A549 (cell line): ENCODE data around the gene ALDH1B1. TPM values are rescaled to one million over a fixed set of nuclear protein-coding genes. Genes with fewer than 3 reads are reported as not detected.

Experiments
- ATAC-seq, 2 experiments: fragments of 200-7000 bp in 1 of 2; fragments of >200 bp in 1 of 2; cut with Nextera tagmentation in 1 of 2; cut with Tn5 transposase in 1 of 2; 3 replicates each; pipeline versions ENCODE4 v1.8.0 to v1.9.1; 2018 to 2020; ENCODE audit warnings: mild to moderate bottlenecking in 1 of 2, moderate library complexity in 1 of 2
- CTCF ChIA-PET: fragments of 300-600 bp; sonication (Branson Sonifier 250); formaldehyde crosslinking; extraction: SDS; loops from one replicate; lab custom pipeline; 2021; ENCODE audit warnings: antibody characterized with exemption, inconsistent platforms; lab: Yijun Ruan, JAX
- POLR2A ChIA-PET: fragments of 350-600 bp; formaldehyde crosslinking; extraction: SDS; loops from one replicate; lab custom pipeline; 2021; ENCODE audit warnings: antibody characterized with exemption, inconsistent platforms; lab: Yijun Ruan, JAX
- DNase-seq, 2 experiments: peaks; one replicate each; pipeline versions ENCODE4 v3.0.0 to v3.0.0-alpha.2; 2011 to 2016; ENCODE audit warnings: low read depth in 1 of 2, low spot score in 1 of 2
- FAIRE-seq: peaks from 2 replicates; lab custom pipeline; 2011; peaks lifted over from hg19 to GRCh38; lab: Jason Lieb, UNC
- H3K27ac ChIP-seq, 2 experiments: fragments of >200 bp; sonication (Bioruptor Twin); formaldehyde crosslinking; 3 replicates each; pipeline ENCODE4 v1.5.1; 2016 to 2017
- H3K4me1 ChIP-seq: fragments of >200 bp; sonication (Bioruptor Twin); formaldehyde crosslinking; 3 replicates; pipeline ENCODE4 v1.6.1; 2016
- H3K4me2 ChIP-seq: fragments of >200 bp; sonication (Bioruptor Twin); formaldehyde crosslinking; 3 replicates; pipeline ENCODE4 v1.6.1; 2016
- H3K4me3 ChIP-seq: fragments of >200 bp; sonication (Bioruptor Twin); formaldehyde crosslinking; 3 replicates; pipeline ENCODE4 v1.5.1; 2016
- H3K9me3 ChIP-seq: fragments of >200 bp; sonication (Bioruptor Twin); formaldehyde crosslinking; 3 replicates; pipeline ENCODE4 v1.6.1; 2016
- CBX2 ChIP-seq: fragments of 200-600 bp; sonication (generic); IDR thresholded peaks from 2 replicates; pipeline ENCODE4 v1.6.1; 2016; ENCODE audit warnings: low read depth, mild to moderate bottlenecking, borderline replicate concordance
- CBX8 ChIP-seq: fragments of 200-600 bp; sonication (generic); IDR thresholded peaks from 2 replicates; pipeline ENCODE4 v1.6.1; 2016
- CEBPB ChIP-seq, 2 experiments: fragments of >200 bp in 1 of 2; sonication (Bioruptor Twin) in 1 of 2; formaldehyde crosslinking in 1 of 2; IDR thresholded peaks; 2 replicates each; pipeline ENCODE4 v1.6.1; 2012 to 2016
- EHMT2 ChIP-seq: fragments of 200-600 bp; sonication (generic); IDR thresholded peaks from 2 replicates; pipeline ENCODE4 v1.6.1; 2016; ENCODE audit warnings: antibody characterized with exemption, low read depth, mild to moderate bottlenecking, moderate library complexity
- ESRRA ChIP-seq: fragments of 150-350 bp; IDR thresholded peaks from 2 replicates; pipeline ENCODE4 v1.6.1; 2014; ENCODE audit warnings: mild to moderate bottlenecking, low read length, borderline replicate concordance
- FOSB ChIP-seq: fragments of 250-450 bp; sonication (Bioruptor Pico); IDR thresholded peaks from 2 replicates; pipeline ENCODE4 v1.5.0; 2020; ENCODE audit warnings: mild to moderate bottlenecking, moderate library complexity
- FOXS1 ChIP-seq: fragments of 250-450 bp; sonication (Bioruptor Pico); IDR thresholded peaks from 2 replicates; pipeline ENCODE4 v1.5.0; 2020; ENCODE audit warnings: mild to moderate bottlenecking, moderate library complexity
- GATA3 ChIP-seq: IDR thresholded peaks from 2 replicates; pipeline ENCODE4 v1.6.1; 2012; ENCODE audit warnings: borderline replicate concordance
- HDAC2 ChIP-seq: fragments of 200-600 bp; sonication (generic); IDR thresholded peaks from 2 replicates; pipeline ENCODE4 v1.6.1; 2016
- NFE2L2 ChIP-seq: fragments of 150-350 bp; conservative IDR thresholded peaks from 2 replicates; pipeline ENCODE4 v1.6.1; 2014; ENCODE audit warnings: low read length
- PHF8 ChIP-seq: fragments of 200-600 bp; sonication (generic); IDR thresholded peaks from 2 replicates; pipeline ENCODE4 v1.6.1; 2016; ENCODE audit warnings: low read depth, mild to moderate bottlenecking, antibody characterized with exemption, moderate library complexity, borderline replicate concordance
- RAD21 ChIP-seq, 2 experiments: fragments of >200 bp in 1 of 2; sonication (Bioruptor Twin) in 1 of 2; formaldehyde crosslinking in 1 of 2; IDR thresholded peaks in 1 of 2; conservative IDR thresholded peaks in 1 of 2; 2 replicates in 1 of 2; 3 replicates in 1 of 2; pipeline ENCODE4 v1.6.1; 2012 to 2018; ENCODE audit warnings: inconsistent platforms in 1 of 2
- RARB ChIP-seq: fragments of 250-450 bp; sonication (Bioruptor Pico); IDR thresholded peaks from 2 replicates; pipeline ENCODE4 v1.8.0; 2021; ENCODE audit warnings: mild to moderate bottlenecking, moderate library complexity
- RNF2 ChIP-seq: fragments of 200-600 bp; sonication (generic); IDR thresholded peaks from 2 replicates; pipeline ENCODE4 v1.6.1; 2016; ENCODE audit warnings: low read depth, mild to moderate bottlenecking, antibody characterized with exemption, moderate library complexity, borderline replicate concordance
- SMC3 ChIP-seq: fragments of >200 bp; sonication (Bioruptor Twin); formaldehyde crosslinking; IDR thresholded peaks from 3 replicates; pipeline ENCODE4 v1.6.1; 2018; ENCODE audit warnings: inconsistent platforms
- TP53 ChIP-seq: fragments of 250-450 bp; sonication (Bioruptor Pico); IDR thresholded peaks from 2 replicates; pipeline ENCODE4 v1.5.0; 2021; ENCODE audit warnings: mild to moderate bottlenecking, moderate library complexity
- ZC3H11A ChIP-seq: fragments of 450-650 bp; IDR thresholded peaks from 2 replicates; pipeline ENCODE4 v1.6.1; 2014; ENCODE audit warnings: antibody characterized with exemption, mild to moderate bottlenecking
- ZFP36 ChIP-seq: fragments of 450-650 bp; IDR thresholded peaks from 2 replicates; pipeline ENCODE4 v1.6.1; 2014; ENCODE audit warnings: borderline replicate concordance; ENCODE audit not compliant: partially characterized antibody
- ZSCAN20 ChIP-seq: fragments of 250-450 bp; sonication (Bioruptor Pico); IDR thresholded peaks from 2 replicates; pipeline ENCODE4 v1.8.0; 2022; ENCODE audit warnings: mild to moderate bottlenecking, moderate library complexity
- WGBS: methylation state at CpG from one replicate; pipeline ENCODE4 v1.1.6; 2017; ENCODE audit errors: missing lambda C conversion rate; 5-methylcytosine and 5-hydroxymethylcytosine counted together
- polyA plus RNA-seq, 4 experiments: library from polyadenylated mRNA; depleted of rRNA in 3 of 4; stranded (reverse); fragments of >200 nt; fragmentation: RNase III in 1 of 4; extraction: RNeasy Plus Mini Kit Qiagen cat#74134 plus additional on column Dnase treatment in 1 of 4; gene quantifications; 2 replicates in 3 of 4; 3 replicates in 1 of 4; pipeline ENCODE4 v1.2.3, GENCODE V29; 2011 to 2017
- TF ChIP-seq, protein P1 (sequence below): fragments of 200-600 bp; sonication (generic); IDR thresholded peaks from 2 replicates; pipeline ENCODE4 v1.6.1; 2016; ENCODE audit warnings: antibody characterized with exemption, mild to moderate bottlenecking, moderate library complexity
- TF ChIP-seq, protein P2 (sequence below): fragments of >200 bp; sonication (Bioruptor Twin); formaldehyde crosslinking; IDR thresholded peaks from 2 replicates; pipeline ENCODE4 v1.6.1; 2016
- TF ChIP-seq, protein P3 (sequence below): fragments of >200 bp; sonication (Bioruptor Twin); formaldehyde crosslinking; IDR thresholded peaks from 3 replicates; pipeline ENCODE4 v1.5.1; 2016
- TF ChIP-seq, protein P4 (sequence below): IDR thresholded peaks from 2 replicates; pipeline ENCODE4 v1.6.1; 2012; ENCODE audit warnings: low read depth, borderline replicate concordance
- TF ChIP-seq, protein P5 (sequence below): fragments of 250-450 bp; sonication (Bioruptor Pico); IDR thresholded peaks from 2 replicates; pipeline ENCODE4 v1.5.0; 2021; ENCODE audit warnings: mild to moderate bottlenecking, moderate library complexity, borderline replicate concordance

The ALDH1B1 gene
- polyA plus RNA-seq, 2 of the 4 experiments (the other 2 are of a cell fraction) = 40.2 to 71.8 TPM

DNA sequence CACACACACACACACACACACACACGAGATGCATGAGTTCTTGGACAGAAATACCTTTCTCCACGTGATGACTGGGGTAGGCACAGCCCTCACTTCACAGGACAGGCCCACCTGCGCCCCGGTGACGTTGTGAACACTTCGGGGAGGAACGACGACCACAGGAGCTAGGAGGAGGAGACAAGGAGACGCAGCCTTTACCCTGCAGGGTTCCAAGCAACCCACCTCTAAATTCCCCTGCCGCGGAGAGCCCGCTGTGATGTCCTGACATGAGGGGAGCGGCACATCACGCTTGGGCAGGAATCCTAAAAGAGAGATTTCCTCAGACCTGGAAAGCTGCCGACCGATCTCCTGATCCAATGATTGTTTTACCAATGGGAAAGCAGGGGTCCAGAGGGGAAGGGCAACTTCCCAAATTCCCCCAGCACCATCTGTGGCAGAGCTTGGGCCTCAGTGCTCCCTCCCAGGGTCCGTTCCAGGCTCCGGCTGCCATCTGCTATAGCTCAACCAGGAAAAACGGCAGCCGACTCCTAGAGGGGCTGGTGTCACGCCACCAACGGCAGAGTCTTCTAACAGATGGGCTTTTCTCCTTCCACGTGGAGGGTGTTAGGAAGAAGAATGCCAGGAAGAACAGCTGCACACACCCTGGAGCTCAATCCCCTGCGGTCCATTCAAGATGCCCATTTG lies 21.7 kb downstream of the ALDH1B1 start:
- TF ChIP-seq FOSB (CRISPR knock-in tag) (no peak), RARB (CRISPR knock-in tag) (no peak), PHF8 (no peak), HDAC2 (no peak), TP53 (CRISPR knock-in tag) (no peak), CEBPB (IDR thresholded peaks at IDR 0.05) (no peak), FOXS1 (CRISPR knock-in tag) (no peak), ZFP36 (no peak), SMC3 (no peak), ESRRA (no peak), CBX8 (no peak), GATA3 (no peak), RNF2 (no peak)
- TF ChIP-seq, protein P1, sequence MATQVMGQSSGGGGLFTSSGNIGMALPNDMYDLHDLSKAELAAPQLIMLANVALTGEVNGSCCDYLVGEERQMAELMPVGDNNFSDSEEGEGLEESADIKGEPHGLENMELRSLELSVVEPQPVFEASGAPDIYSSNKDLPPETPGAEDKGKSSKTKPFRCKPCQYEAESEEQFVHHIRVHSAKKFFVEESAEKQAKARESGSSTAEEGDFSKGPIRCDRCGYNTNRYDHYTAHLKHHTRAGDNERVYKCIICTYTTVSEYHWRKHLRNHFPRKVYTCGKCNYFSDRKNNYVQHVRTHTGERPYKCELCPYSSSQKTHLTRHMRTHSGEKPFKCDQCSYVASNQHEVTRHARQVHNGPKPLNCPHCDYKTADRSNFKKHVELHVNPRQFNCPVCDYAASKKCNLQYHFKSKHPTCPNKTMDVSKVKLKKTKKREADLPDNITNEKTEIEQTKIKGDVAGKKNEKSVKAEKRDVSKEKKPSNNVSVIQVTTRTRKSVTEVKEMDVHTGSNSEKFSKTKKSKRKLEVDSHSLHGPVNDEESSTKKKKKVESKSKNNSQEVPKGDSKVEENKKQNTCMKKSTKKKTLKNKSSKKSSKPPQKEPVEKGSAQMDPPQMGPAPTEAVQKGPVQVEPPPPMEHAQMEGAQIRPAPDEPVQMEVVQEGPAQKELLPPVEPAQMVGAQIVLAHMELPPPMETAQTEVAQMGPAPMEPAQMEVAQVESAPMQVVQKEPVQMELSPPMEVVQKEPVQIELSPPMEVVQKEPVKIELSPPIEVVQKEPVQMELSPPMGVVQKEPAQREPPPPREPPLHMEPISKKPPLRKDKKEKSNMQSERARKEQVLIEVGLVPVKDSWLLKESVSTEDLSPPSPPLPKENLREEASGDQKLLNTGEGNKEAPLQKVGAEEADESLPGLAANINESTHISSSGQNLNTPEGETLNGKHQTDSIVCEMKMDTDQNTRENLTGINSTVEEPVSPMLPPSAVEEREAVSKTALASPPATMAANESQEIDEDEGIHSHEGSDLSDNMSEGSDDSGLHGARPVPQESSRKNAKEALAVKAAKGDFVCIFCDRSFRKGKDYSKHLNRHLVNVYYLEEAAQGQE = no peak
- TF ChIP-seq, protein P2, sequence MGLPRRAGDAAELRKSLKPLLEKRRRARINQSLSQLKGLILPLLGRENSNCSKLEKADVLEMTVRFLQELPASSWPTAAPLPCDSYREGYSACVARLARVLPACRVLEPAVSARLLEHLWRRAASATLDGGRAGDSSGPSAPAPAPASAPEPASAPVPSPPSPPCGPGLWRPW = no peak
- TF ChIP-seq, protein P3, sequence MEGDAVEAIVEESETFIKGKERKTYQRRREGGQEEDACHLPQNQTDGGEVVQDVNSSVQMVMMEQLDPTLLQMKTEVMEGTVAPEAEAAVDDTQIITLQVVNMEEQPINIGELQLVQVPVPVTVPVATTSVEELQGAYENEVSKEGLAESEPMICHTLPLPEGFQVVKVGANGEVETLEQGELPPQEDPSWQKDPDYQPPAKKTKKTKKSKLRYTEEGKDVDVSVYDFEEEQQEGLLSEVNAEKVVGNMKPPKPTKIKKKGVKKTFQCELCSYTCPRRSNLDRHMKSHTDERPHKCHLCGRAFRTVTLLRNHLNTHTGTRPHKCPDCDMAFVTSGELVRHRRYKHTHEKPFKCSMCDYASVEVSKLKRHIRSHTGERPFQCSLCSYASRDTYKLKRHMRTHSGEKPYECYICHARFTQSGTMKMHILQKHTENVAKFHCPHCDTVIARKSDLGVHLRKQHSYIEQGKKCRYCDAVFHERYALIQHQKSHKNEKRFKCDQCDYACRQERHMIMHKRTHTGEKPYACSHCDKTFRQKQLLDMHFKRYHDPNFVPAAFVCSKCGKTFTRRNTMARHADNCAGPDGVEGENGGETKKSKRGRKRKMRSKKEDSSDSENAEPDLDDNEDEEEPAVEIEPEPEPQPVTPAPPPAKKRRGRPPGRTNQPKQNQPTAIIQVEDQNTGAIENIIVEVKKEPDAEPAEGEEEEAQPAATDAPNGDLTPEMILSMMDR = no peak
- TF ChIP-seq, all 56 proteins: peak for 0
- ChIA-PET CTCF (interaction anchor here (1.2 to 4.0 kb wide), 3 partner anchors 13 to 326 kb away, joined by 3 to 17 read pairs (median 6); no protein-coding TSS in a partner anchor), POLR2A (no interaction called here)
- H3K4me1 ChIP-seq = no peaks in the 10 kb centered on the region
- FAIRE-seq (no peak), DNase-seq (no peak), ATAC-seq (no peak)
- H3K27ac ChIP-seq = no peak overlapping the region
- WGBS = 71% methylated on average over 21 of the region's 24 CpGs
- no peaks in the 10 kb centered on the region for H3K9me3 ChIP-seq
- H3K4me2 ChIP-seq = no peak overlapping the region
- no peak overlapping the region for H3K4me3 ChIP-seq

DNA sequence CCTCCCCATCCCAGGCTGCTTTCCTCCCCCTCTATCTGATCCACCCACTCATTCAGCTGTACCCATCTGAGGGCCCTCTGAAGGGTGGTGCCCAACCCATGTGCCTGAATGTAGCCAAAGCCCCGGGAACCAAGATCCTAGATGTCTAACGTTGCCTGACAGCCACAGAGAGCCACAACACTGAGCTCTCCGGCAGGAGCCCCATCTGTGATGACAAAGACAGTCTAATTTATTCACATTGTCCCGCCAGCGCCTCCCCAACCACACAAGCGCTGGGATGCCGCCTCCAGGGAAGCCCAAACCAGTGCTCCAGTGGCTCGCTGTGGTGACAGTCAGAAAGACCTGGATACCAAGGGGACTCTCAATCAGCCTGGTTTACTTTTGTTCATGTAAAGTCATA lies 23.4 kb downstream of the ALDH1B1 start:
- DNase-seq (no peak), FAIRE-seq (no peak), ATAC-seq (no peak)
- ChIA-PET POLR2A (no interaction called here), CTCF (interaction anchor here (0.5 to 4.0 kb wide), 5 partner anchors 15 to 228 kb away, joined by 3 to 17 read pairs (median 5); no protein-coding TSS in a partner anchor)
- Histone ChIP-seq H3K4me3 (no peak overlapping the region), H3K9me3 (no peaks in the 10 kb centered on the region), H3K27ac (no peak overlapping the region), H3K4me1 (no peaks in the 10 kb centered on the region), H3K4me2 (no peak overlapping the region)
- 76% methylated on average over 8 of the region's 8 CpGs for WGBS
- TF ChIP-seq, protein P3 = no peak
- TF ChIP-seq FOXS1 (CRISPR knock-in tag) (no peak), ZSCAN20 (CRISPR knock-in tag) (no peak), RAD21 (conservative IDR thresholded peaks at IDR 0.05 in 1 of 2, IDR thresholded peaks at IDR 0.05 in 1 of 2) (no peak), NFE2L2 (no peak), ZFP36 (no peak), GATA3 (no peak), ZC3H11A (no peak), CEBPB (IDR thresholded peaks at IDR 0.05) (no peak), CBX2 (no peak), EHMT2 (no peak), FOSB (CRISPR knock-in tag) (no peak)
- TF ChIP-seq, protein P2 = no peak
- TF ChIP-seq, protein P4, sequence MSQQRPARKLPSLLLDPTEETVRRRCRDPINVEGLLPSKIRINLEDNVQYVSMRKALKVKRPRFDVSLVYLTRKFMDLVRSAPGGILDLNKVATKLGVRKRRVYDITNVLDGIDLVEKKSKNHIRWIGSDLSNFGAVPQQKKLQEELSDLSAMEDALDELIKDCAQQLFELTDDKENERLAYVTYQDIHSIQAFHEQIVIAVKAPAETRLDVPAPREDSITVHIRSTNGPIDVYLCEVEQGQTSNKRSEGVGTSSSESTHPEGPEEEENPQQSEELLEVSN = no peak
- TF ChIP-seq, protein P5, sequence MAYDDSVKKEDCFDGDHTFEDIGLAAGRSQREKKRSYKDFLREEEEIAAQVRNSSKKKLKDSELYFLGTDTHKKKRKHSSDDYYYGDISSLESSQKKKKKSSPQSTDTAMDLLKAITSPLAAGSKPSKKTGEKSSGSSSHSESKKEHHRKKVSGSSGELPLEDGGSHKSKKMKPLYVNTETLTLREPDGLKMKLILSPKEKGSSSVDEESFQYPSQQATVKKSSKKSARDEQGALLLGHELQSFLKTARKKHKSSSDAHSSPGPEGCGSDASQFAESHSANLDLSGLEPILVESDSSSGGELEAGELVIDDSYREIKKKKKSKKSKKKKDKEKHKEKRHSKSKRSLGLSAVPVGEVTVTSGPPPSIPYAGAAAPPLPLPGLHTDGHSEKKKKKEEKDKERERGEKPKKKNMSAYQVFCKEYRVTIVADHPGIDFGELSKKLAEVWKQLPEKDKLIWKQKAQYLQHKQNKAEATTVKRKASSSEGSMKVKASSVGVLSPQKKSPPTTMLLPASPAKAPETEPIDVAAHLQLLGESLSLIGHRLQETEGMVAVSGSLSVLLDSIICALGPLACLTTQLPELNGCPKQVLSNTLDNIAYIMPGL = no peak
